T-helper 2 cell treated with Interferon-gamma antibody and Interleukin-4, amounts not matched to agents 100 ng/mL and 5 ng/mL, for 36 hours (primary cell): ENCODE results near the gene NAT14. TPM values are rescaled to one million over a fixed set of nuclear protein-coding genes. Genes with fewer than 3 reads are reported as not detected.
"Not testable (repeated sequence)": the region's sequence is repeated elsewhere in the genome, so short reads cannot be mapped to it uniquely, and the experiment has no call there.

Experiments
- intact Hi-C: fragments of 100-400 bp; cut with micrococcal nuclease; formaldehyde crosslinking; loops from one replicate; pipeline ENCODE4 v1.15.1; 2023
- total RNA-seq: library from RNA; stranded (reverse); gene quantifications from 2 replicates; pipeline ENCODE4 v1.2.3, GENCODE V29; 2022

The NAT14 gene
- total RNA-seq, 1 donor from 2014 or later, result 12.3 TPM

GRCh38 chr19:55528030-55528803 is 43.2 kb downstream of the NAT14 start:
- intact Hi-C loops, result no loop called here

- intact Hi-C loops, result no loop called here
Observed at GRCh38 chr19:55529636-55530234, 44.7 kb downstream of the NAT14 start.

GRCh38 chr19:55530996-55531395 is 46.0 kb downstream of the NAT14 start:
- intact Hi-C loops, result no loop called here

GRCh38 chr19:55534280-55534679 is 49.3 kb downstream of the NAT14 start:
- intact Hi-C loops, result not testable (repeated sequence)

- intact Hi-C loops, result no loop called here
Observed at GRCh38 chr19:55535173-55535964, 50.4 kb downstream of the NAT14 start.

GRCh38 chr19:55535965-55536350 is 51.0 kb downstream of the NAT14 start:
- intact Hi-C loops, result no loop called here

GRCh38 chr19:55536366-55536765 is 51.4 kb downstream of the NAT14 start:
- intact Hi-C loops, result no loop called here

Other genes with a start within 250 kb of the NAT14 start
- 218 and 224 TPM in 2 replicates for gene PPP6R1, start 226.2 kb upstream of the NAT14 start, total RNA-seq
- gene HSPBP1, start 205.1 kb upstream of the NAT14 start, total RNA-seq, result 35.6 and 35.7 TPM in 2 replicates
- gene BRSK1, start 201.2 kb upstream of the NAT14 start, total RNA-seq, result 4.9 and 5.3 TPM in 2 replicates
- 0.39 and 0.89 TPM in 2 replicates for gene TMEM150B, start 159.8 kb upstream of the NAT14 start, total RNA-seq
- gene KMT5C, start 145.3 kb upstream of the NAT14 start, total RNA-seq, result 17.5 and 18.9 TPM in 2 replicates
- gene COX6B2, start 130.5 kb upstream of the NAT14 start, total RNA-seq, result 0.45 and 0.64 TPM in 2 replicates
- gene GARIN5B, start 121.9 kb upstream of the NAT14 start, total RNA-seq, result not detected in 2 replicates
- 0.55 and 0.61 TPM in 2 replicates for gene IL11, start 114.7 kb upstream of the NAT14 start, total RNA-seq
- gene TMEM190, start 108.4 kb upstream of the NAT14 start, total RNA-seq, result not detected in 2 replicates
- gene TMEM238, start 100.9 kb upstream of the NAT14 start, total RNA-seq, result 10.3 and 11.7 TPM in 2 replicates
- 2,481 and 2,547 TPM in 2 replicates for gene RPL28, start 99.3 kb upstream of the NAT14 start, total RNA-seq
- 213 and 217 TPM in 2 replicates for gene UBE2S, start 77.4 kb upstream of the NAT14 start, total RNA-seq
- gene SHISA7, start 41.9 kb upstream of the NAT14 start, total RNA-seq, result not detected in 2 replicates
- 23.2 and 25.3 TPM in 2 replicates for gene ISOC2, start 23.5 kb upstream of the NAT14 start, total RNA-seq
- gene C19orf85, start 20.4 kb upstream of the NAT14 start, total RNA-seq, result not detected in 2 replicates
- 6.6 and 10.3 TPM in 2 replicates for gene ZNF628, start 8.6 kb upstream of the NAT14 start, total RNA-seq
- 0.23 and 0.30 TPM in 2 replicates for gene SSC5D, start 3.2 kb downstream of the NAT14 start, total RNA-seq
- gene SBK2, start 51.9 kb downstream of the NAT14 start, total RNA-seq, result not detected in 2 replicates
- gene SBK3, start 60.4 kb downstream of the NAT14 start, total RNA-seq, result not detected in 2 replicates
- gene ZNF579, start 95.7 kb downstream of the NAT14 start, total RNA-seq, result 6.5 and 6.7 TPM in 2 replicates
- 14.4 and 14.7 TPM in 2 replicates for gene FIZ1, start 114.3 kb downstream of the NAT14 start, total RNA-seq
- gene ZNF524, start 115.1 kb downstream of the NAT14 start, total RNA-seq, result 21.0 and 21.2 TPM in 2 replicates
- 12.3 and 13.2 TPM in 2 replicates for gene ZNF865, start 120.5 kb downstream of the NAT14 start, total RNA-seq
- 4.9 and 5.0 TPM in 2 replicates for gene ZNF784, start 139.4 kb downstream of the NAT14 start, total RNA-seq
- 29.9 and 30.8 TPM in 2 replicates for gene ZNF580, start 155.8 kb downstream of the NAT14 start, total RNA-seq
- 21.0 and 22.4 TPM in 2 replicates for gene ZNF581, start 158.5 kb downstream of the NAT14 start, total RNA-seq
- 6.5 and 7.0 TPM in 2 replicates for gene CCDC106, start 163.0 kb downstream of the NAT14 start, total RNA-seq
- 298 and 303 TPM in 2 replicates for gene U2AF2, start 169.8 kb downstream of the NAT14 start, total RNA-seq
- gene EPN1, start 190.0 kb downstream of the NAT14 start, total RNA-seq, result 58.3 and 59.3 TPM in 2 replicates